ENCODE data around the gene TSPAN5.

DNA sequence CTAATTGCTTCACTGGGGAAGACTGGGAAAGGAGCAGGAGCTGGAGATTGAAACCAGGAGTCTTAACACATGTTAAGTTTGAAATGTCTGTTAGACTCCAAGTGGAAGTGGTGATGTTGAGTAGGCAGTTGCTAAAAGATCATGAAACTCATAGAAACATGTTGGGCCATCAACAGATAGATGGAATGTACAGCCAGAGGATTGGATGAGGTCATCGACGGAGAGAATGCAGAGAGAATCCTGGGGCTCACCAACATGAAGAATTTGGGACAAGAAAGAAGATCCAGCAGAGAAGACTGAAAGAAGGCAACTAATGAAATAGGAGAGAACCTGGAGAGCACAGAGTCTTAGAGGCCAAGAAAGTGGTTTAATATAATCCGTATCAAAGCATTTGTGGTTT is 19.4 kb upstream of the TSPAN5 start:
- TF ChIP-seq EZH2 (IDR thresholded peaks at IDR 0.05; ENCODE audit: low read depth) (no peak), CTCF (conservative IDR thresholded peaks at IDR 0.05) (no peak)
